GM19438 (cell line): ENCODE results near the gene ALKAL2.

ENCODE experiments used
- ATAC-seq: cut with Tn5 transposase; IDR thresholded peaks from one replicate; pipeline ENCODE4 v1.9.1; 2021; ENCODE audit warnings: low read depth; ENCODE audit not compliant: unreplicated experiment

ALKAL2 gene

GRCh38 chr2:274503-274902, 13.4 kb downstream of the ALKAL2 start:
- no peak for ATAC-seq

GRCh38 chr2:273333-273732, 14.6 kb downstream of the ALKAL2 start:
- no peak for ATAC-seq

DNA sequence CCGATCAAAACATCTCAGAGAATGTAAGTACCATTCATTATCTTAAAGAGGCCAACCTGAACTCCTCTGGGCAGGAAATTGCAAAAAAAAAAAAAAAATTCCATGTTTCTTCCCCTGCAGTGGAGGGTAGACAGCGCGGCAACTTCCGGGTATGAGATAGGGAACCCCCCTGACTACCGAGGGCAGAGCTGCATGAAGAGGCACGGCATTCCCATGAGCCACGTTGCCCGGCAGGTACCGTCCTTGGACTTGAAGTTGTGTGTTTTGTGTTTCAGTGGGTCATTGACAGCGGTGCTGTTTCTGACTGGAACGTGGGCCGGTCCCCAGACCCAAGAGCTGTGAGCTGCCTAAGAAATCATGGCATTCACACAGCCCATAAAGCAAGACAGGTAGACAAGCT, 16.0 kb downstream of the ALKAL2 start:
- no peak for ATAC-seq

DNA sequence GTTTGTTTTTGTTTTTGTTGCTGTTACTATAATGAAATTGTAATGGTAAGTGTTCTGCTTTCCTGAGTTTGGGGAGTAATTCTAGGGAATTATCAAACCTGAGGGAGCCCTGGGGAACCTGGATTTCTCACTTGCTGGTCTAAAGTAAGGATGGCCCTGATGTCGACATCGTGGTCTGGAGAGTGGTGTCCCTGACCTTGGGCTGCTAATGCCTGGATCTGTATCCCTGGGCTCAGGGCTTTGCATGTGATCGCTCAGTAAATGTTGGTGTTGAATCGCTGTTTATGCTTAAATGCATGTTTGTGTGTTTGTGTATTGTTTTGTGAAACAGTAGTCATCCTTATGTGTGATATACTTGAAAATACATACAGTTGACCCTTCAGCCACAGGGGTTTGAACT, 17.0 kb downstream of the ALKAL2 start:
- no peak for ATAC-seq

DNA sequence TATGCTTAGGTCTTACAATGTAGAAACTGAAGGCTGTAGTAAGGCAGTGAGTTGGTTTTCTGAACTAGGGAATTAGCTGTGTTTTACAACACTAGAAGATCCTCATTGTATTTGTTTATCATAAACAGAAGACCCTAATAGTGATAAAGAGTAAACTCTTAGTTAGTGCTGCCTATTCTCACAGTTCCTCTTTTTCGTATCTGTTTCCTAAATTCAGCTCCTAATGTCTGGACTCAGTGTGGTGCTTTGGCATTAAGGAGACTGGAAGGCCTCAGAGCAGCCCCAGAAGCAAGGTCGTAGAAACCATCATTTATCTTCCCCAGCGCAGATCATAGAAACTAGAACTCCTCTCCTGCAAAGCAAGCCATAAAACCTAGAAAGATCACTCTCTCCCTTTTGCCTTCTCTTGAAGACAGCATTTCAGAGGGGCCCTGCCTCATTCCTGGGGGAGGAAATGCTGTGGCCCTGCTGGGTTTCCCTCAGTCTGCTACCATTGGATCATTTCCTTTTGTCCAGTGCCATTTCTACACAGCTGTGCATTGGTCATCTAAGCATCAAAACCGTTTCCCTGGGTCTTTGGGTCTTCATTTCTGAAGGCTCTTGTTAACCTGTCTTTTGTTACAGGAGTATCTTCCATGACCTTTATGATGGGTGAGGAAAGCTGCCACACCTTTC, 18.4 kb downstream of the ALKAL2 start:
- ATAC-seq: no peak

DNA sequence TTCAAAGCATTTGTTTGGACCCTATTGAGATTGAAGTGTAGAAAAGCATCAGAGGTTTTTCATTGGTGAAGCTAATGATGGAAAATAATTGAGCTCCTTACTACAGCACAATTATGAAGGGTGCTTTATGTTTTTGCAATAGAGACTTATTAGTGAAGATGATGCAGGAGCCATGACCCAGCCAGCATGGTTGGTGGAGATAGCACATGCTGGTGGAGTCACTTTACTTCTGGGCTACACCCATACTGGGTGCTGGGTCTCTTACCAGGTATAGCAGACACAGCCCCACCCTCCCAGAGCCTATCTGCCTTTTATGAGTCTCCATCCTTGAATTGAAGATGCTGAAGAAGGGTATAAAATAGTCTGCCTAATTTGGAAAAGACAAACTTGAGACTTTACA, 19.6 kb downstream of the ALKAL2 start:
- no peak for ATAC-seq

GRCh38 chr2:264493-265468, 23.1 kb downstream of the ALKAL2 start, which contains the start of gene ACP1:
Gene ACP1 (plus strand): TSS chr2:264947. CDS start chr2:264965, 18 bp downstream.
- ATAC-seq: peak; percentile 78

GRCh38 chr2:263774-264492, 24.0 kb downstream of the ALKAL2 start, which contains the start of gene SH3YL1:
Gene SH3YL1 (minus strand): TSS chr2:264032. CDS start chr2:263984, 48 bp downstream.
- ATAC-seq: peak; percentile 37

DNA sequence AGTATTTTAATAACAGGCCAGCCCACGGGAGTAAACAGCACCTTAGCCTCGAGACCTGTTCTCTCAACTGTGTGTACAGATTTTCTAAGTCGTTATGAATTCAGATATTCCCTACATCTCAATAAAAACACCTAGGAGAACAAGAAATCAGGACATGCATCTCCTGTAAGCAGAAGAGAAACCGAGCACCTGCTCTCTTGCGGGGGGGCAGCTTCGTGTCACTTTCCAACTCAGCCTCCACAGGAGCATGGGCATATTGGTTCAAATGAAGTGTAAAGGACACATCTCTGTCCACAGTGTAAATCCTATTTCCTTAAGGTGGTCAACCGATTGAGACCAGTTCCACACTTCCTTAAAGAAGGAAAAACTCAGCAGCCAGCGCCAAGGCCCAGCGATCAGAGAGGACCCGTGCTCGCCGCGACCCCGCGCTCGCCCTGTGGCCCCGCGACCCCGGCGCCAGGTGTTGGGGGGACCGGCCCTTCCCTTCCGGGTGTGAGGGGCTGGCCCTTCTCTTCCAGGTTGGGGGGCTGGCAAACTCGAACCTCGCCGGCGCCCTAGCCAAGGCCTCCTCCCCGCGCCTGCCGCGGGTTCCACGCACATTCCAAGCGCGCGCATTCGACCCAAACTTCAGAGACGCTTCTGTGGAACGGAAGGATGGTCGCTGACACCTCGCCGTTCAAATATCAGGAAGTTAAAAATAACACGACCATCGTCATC, 24.7 kb downstream of the ALKAL2 start:
- ATAC-seq: no peak

- no peak for ATAC-seq
These were observed 25.8 kb downstream of the ALKAL2 start for GRCh38 chr2:262117-262516.

DNA sequence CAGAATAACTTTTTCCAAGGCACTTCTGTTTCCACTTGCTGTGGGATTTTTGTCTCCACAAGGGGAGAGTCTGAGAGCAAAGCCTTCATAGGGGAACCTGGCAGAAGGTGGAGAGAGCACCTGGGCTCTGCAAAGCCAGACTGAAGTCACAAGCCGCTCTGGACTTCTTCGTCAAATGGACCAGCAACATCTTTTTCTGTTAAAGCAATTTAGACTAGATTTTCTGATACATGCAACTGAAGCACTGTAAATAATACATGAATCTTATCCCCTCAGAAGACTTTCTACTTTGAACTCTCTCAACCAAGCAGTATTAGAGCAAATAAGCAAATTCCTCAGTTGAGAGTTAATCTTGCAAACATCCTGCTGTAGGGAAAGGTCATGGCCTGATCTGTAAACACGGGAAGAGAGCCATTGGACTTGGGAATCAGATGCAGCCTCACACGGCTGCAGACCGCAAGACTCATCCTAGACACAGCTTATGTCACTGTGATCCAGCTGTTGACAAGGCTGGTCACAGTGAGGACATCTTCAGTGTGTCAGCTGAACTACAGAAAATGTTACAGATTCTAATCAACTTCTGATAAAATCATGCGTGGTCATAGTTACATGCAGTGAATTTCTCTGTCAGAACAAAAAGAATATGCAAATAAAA, 27.3 kb downstream of the ALKAL2 start:
- ATAC-seq: no peak

DNA sequence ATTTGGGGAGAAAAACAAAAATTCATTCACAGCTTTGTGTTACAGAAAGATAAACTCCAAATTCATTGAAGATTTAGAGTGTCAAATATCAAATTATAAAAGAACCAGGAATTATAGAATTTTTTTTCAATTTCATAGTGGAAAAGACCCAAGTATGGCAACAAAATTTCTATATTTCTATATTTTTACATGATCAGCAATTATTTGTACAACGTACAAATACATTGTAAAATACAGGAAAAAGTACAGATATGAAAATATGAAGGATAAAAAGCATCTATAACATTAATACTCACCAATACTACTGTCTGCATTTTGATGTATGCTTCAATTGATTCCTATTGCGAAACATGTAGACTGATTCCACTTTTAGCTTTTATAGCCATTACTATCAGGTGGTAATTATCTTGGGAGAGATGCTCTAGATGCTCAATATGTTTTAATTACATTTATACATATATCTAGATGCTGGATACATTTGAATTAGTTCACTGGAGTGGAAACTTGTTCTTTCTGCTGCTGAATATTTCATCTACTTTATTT, 28.0 kb downstream of the ALKAL2 start:
- no peak for ATAC-seq

GRCh38 chr2:258933-259332, 29.0 kb downstream of the ALKAL2 start:
- ATAC-seq: no peak

DNA sequence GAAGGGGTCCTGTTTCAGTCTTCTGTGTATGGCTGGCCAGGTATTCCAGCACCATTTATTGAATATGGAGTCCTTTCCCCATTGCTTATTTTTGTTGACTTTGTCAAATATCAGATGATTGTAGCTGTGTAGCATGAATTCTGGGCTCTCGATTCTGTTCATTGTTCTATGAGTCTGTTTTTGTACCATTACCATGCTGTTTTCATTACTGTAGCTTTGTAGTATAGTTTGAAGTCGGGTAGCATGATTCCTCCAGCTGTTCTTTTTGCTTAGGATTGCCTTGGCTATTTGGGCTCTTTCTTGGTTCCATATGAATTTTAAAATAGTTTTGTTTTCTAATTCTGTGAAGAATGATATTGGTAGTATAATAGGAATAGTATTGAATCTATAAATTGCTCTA, 30.0 kb downstream of the ALKAL2 start:
- ATAC-seq: no peak

DNA sequence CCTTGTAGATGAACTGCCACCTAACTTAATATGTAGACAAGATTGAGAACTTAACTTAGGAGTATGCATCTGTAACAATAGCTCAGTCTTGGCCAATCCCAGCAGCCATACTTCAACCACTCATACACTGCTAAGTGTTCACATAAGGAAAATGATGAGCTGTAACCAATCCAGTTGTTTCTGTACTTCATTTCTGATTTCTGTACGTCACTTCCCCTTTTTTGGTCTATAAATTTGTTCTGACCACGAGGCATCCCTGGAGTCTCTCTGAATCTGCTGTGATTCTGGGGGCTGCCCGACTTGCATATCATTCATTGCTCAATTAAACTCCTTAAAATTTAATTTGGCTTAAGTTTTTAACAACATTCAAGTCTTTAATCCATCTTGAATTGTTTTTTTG, 30.5 kb downstream of the ALKAL2 start:
- no peak for ATAC-seq

DNA sequence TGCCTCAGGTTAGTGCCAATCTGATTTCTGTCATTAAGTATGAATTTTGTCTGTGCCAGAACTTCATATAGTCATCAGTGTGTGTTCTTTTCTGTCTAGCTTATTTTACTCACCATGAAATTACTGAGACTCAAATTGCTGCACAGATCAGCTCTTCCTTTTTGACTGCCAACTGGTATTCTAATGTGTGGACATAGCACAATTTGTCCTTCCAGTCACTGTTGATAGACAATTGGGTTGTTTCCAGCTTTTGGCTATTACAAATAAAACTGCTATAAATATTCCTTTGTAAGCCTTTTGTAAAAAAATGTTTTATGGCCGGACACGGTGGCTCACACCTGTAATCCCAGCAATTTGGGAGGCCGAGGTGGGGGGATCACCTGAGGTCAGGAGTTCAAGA, 31.8 kb downstream of the ALKAL2 start:
- no peak for ATAC-seq

DNA sequence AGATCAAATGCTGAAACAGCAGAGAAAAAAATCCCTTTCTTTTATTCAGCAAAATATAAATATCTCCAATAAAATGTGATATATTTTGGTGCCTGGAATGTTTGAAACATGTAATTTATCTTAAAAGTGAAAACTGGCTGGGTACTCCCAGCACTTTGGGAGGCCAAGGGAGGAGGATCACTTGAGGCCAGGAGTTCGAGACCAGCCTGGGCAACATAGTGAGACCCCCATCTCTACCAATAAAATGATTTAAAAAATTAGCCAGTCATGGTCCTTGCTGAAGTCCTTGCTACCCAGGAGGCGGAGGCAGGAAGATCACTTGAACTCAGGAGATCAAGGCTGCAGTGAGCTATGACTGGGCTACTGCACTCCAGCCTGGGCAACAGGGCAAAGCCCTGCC, 32.7 kb downstream of the ALKAL2 start:
- ATAC-seq: no peak

GRCh38 chr2:254241-254640, 33.6 kb downstream of the ALKAL2 start:
- ATAC-seq: no peak

GRCh38 chr2:253202-253638, 34.7 kb downstream of the ALKAL2 start:
- ATAC-seq: no peak
